CD4-positive, alpha-beta T cell treated with Interleukin-4 for 4 hours (primary cell): ENCODE data around the gene WWP2.
"Not testable (repeated sequence)": the region's sequence is repeated elsewhere in the genome, so short reads cannot be mapped to it uniquely, and the experiment has no call there.

Experiments used
- DNase-seq: peaks from one replicate; pipeline ENCODE4 v3.0.0-alpha.2; 2020

Gene WWP2

DNA sequence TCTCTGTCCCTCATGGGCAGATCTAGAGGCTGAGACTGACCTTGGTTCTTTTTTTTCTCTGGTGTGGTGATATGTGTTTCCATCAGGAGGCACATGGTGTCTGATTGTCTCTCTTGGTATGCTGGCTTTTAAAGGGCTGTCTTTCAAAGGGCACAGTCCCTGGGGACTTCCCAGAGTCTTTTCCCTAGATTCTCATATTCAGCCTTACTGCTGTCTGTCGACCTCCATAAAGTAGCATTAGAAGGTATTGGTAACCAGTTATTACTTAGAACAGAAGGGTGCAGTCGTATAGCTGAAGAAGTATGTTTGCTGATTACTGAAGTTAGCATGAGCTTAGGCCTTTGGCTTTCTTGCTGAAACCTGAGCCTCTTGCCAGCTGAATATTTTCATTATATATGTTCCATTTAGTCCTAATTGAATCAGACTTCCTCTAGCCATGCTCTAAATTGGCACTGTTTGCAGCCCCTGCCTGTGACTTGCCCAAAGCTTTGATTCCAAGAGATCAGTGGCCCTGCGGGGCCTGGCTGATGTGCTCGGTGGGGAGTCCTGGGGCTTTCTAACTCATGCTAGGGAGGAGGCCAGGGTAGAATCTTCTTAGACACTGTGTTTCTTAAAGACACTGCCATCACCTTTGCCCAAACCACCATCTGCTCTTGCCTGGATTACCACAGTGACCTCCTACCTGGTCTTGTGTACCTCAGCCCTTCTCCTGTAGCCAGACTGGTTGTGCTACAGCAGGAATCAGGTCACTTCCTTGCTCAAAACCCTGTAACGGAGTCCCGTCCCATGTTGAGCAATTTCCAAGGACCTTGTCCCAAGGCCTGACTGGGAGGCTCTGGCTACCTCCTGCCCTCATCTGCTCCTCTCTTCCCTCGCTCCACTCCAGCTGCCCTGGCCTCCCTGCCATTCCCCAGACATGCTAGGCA, 71.5 kb downstream of the WWP2 start:
- DNase-seq: no peak

DNA sequence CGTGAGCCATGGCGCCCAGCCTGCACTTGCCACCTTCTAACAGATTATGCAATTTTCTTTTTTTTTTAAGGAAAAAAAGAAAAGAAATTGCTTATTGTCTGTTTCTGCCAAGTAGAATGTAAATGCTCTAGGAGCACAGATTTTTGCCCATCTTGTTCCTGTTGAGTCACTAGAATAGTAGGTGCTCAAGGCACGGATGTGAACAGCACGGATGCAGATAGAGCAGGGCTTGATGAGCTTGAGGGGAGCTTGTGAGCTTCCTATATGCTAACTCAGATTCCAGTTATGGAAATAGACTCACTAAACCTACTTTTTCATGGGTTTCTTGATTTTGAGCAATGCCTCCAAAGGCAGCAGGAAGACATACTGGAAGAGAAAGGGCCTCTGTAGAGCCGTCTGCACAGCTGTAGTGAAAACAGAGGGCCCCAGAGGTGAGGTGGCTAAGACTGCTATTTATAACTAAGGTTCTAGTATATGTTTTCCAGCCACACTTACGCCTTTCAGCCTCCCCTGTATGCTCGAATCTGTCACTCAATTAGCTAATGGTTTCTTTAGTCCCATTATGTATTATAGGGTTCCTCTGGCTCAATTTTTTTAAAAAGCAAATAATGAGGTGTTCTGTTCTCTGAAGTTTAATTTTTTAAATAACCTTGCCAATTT, 72.8 kb downstream of the WWP2 start:
- no peak for DNase-seq

DNA sequence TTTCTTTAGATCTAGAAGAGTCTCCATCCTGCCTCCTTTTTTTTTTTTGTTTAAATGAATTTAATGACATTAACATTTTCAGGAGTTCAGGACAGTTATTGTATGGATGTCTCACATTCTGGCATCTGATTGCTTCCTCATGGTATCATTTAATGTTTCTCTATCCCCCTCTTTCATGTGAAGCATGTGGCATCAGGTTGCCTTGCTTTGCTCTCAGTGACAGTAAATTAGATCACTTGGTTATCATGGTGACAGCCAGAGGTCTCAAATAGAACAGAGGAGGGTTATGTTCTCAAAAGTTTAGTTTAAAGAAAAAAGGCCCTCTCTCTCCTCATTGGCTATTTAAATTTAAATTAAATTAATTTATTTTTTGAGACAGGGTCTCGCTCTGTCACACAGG, 74.1 kb downstream of the WWP2 start:
- no peak for DNase-seq

DNA sequence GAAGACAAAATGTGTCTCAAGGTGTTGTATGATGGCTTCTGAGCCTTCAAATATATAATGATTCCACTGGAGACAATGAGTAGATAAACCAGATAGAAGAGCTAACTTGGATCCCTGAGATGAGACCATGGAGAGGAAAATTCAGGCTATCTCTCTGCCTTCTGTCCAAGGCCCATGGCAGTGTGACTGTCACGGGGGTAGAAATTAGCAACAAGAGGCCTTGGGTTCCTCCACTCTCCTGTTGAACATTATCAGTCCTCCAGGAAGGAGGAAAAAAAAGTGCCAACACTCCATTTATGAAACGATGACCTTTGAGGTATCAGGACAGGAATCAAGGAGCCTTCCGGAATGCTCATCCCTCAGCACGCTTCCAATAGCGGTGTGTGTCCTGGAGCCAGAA, 75.2 kb downstream of the WWP2 start:
- DNase-seq: no peak

DNA sequence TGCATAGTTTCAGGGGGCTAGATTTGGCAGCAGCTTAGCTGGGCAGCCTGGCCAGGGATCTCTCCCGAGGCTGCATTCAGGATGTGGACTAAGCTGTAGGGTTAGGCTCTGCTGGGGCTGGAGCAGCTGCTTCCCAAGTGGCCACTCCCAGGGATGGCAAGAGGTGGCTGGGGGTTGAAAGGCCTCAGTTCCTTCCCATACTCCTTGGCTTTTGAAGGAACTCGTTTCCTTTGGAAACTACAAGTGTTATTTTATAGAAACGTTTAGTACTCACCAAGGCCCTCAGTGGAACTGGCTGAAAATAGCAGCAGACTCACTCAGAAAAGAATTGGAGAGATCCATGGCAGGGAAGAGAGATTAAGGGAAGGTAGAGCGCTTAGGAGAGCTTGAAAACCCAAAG, 76.4 kb downstream of the WWP2 start:
- no peak for DNase-seq

DNA sequence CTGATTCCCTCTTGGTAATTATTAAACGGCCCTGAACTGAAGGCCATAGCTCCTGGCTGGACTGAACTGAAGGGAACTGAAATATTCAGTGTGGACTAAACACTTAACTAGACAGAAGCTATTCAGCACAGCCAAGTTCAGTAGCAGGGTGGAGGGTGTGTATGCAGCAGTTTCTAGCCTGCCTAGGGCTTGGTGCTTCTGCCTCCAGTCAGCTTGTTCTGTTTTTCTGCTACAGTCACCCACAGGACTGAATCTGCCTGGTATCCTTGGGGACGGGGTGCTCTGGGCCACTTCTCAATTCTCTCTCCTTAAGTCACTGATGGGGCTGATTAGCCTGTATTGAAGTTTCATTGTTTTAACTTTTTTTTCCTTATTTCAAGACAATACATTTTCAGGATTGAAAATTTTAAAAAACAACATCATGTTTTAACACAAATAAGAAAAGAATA, 77.1 kb downstream of the WWP2 start:
- no peak for DNase-seq

DNA sequence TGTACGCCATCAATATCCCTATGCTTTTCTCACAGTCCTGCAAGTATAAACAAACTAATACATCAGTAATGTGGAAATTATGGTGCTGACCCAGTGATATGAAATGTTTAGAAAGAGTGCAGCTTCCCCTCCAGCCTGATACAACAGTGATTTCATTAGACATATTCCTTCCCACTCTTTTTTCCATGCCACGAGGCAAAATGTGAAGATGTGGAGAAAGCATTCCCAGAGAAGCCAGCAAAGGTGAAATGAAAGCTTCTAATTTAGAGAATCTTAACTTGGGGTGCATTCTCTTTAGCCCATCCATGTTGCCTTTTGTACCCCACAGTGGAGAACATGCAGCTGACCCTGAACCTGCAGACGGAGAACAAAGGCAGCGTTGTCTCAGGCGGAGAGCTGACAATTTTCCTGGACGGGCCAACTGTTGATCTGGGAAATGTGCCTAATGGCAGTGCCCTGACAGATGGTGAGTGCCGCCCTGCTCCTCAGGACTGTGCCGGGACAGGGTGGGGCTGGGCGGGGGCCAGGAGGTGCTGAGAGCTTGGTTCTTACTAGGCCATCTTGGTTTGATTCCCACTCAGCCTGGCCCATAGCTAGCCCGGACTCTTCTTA, 77.8 kb downstream of the WWP2 start:
- DNase-seq: no peak

DNA sequence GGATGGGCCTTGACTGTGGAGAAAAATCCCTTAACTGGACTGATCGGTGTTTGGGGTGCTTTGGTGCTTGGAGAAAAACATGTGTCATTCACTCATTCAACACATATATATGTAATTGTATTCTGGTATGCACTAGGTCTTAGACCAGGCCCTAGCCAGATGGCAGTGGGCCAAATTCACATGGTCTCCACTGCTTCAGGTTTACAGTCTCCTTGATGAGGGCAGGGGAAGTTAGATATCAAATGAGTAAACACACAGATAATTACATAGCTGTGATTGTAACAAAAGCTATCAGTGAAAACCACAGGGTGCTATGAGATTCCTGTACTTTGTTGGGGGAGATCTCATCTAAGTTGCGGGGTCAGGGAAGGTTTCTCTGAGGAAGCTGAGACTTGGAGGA, 78.8 kb downstream of the WWP2 start:
- DNase-seq: no peak

DNA sequence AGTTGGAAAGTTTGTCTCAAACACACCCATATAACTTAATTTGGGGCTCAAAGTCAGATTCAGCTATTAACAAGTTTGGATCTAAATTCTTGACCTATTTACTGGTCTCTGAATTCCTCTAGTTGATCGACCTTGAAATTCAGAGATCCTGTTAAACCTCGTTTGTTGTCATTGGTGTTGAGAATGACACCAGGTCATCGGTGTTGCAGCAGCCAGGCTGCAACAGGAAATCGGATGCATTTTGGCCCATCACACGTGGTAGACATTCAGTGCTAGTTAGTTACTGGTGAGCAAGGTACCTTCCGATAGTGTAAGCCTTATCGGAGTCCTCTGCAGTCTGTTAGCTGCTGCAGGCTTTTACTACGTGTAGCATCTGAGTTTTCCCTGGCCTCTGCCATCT, 82.3 kb downstream of the WWP2 start:
- DNase-seq: no peak

DNA sequence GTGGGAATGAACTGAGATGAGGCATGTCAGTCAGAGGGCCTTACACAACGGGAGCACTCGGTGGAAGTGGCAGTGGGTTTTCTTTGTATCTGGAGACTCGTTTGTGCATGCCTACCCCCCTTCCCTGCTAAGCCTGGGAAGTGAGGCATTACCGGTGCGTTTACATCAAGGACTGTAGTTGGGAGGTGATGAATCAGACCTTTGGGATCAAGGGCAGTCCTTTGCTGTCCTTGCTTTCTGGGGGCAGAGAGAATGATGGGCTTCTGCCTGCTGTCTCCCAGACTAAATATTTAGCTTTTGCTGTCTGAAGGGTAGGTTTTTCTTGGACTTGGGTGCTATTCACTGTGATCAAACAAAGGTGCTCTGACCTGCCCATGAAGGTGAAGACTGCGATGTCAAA, 83.0 kb downstream of the WWP2 start:
- no peak for DNase-seq

DNA sequence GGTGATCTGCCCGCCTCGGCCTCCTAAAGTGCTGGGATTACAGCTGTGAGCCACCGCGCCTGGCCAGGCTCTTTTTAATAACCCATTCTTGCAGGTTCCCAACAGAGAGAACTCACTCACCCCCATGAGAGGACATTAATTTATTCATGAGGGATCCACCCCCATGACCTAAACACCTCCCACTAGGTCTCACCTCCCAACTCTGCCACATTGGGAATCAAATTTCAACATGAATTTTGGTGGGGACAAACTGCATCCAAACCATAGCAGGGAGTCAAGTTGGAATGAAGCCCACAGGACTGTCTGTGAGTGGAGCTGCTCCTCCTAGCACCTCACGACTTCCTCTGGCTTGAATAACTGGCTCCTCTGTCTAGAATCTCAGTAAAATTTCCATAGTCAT, 85.5 kb downstream of the WWP2 start:
- DNase-seq: no peak

DNA sequence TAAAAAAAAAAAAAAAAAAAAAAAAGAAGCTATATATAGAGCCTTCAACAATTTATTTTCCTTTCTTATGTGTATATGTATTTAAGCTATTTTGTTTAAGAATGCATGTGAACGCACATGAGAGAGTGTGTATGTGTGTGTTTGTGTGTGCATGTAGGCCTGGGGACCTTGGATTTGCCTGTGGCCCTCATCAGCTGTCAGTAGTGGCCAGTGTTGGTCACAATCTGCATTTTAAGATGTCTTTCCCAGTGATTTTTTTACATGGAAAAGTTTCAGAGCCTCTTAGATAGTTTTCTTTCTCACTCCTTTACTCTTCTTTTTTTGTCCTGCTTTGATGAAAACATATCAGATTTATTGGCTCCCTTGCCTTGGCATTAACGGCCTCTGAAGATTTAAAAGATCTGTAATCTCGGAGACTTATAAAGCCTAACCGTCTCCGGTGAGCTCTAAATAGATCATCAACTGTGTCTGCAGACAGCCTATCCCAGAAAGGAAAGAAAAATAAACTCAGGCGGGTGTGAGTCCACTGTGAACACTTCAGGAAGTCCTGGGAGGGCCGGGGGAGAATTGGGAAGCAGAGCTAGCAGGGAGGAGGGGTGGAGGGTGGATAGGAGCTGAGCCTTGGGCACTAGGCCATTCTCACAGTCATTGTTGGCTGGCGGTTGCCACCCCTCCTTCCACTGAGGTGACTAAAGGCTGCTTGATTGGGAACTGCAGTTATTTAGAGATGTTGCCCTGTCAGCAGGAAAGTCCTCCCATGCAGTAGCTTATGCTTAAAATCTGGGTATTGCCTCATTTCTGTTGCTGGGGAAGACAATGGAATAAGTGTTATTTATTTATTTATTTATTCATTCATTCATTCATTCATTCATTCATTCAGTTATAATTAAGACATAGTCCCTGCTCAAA, 86.8 kb downstream of the WWP2 start:
- no peak for DNase-seq

DNA sequence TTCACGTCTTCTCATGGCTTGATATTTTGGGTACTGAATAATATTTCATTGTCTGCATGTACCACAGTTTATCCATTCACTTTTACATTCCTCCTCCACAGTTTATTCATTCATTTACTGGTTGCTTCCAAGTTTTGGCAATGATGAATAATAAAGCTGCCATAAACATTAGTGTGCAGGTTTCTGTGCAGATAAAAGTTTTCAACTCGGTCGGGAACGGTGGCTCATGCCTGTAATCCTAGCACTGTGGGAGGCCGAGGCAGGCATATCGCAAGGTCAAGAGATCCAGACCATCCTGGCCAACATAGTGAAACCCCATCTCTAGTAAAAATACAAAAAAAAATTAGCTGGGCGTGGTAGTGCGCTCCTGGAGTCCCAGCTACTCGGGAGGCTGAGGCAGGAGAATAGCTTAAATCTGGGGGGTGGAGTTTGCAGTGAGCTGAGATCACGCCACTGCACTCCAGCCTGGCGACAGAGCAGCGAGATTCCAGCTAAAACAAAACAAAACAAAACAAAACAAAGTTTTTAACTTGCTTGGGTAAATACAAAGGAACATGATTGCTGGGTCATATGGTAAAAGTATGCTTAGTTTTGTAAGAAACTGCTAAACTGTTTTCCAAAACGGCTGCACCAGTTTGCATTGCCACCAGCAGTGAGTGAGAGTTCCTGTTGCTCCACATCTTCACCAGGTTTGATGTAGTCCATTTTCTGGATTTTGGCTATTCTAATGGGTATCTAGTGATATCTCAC, 89.5 kb downstream of the WWP2 start:
- DNase-seq: no peak

DNA sequence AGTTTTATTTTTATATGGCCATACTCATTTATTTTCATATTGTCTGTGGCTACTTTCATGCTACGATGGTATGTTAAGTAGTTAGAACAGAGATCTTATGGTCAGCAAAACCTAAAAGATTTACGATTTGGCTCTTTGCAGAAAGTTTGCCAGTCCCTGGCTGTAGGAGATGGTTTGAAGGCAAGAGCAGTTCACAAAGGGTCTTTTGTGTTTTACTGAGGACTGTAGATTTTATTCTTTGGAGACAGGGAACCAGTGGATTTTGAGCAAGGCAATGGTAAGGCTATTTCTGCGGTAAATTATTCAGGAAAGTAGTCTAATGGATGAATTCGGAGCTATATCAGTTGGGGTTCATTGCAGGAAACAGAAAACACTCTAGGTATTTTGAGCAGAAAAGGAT, 90.7 kb downstream of the WWP2 start:
- DNase-seq: no peak

DNA sequence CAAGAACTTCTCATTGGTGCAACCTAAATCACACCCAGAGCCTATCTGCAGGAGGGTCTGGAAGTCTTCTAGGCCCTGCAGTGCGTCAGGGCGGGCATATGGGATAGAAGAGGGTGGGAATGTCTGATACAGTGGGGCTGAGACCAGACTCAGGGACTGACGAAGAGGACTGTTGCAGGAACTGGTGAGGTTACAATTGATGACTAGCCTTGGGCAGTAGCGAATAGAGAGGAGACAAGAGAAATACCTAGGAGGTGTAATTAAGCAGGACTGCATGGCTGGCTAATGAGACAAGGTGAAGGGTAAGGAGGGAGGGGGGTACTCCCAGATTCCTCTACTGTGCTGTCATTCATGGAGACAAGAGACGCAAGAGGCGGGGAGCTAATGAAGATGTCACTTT, 91.3 kb downstream of the WWP2 start:
- DNase-seq: no peak

DNA sequence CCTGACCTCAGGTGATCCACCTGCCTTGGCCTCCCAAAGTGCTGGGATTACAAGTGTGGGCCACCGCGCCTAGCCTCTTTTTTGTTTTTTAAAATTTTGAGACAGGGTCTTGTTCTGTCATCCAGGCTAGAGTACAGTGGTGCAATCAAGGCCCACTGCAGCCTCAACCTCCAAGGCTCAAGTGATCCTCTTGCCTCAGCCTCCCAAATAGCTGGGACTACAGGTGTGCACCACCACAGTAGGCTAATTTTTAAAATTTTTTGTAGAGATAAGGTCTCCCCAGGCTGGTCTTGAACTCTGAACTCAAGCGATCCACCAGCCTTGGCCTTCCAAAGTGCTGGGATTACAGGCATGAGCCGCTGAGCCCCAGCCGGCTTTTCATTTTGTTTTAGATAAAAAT, 92.6 kb downstream of the WWP2 start:
- not testable (repeated sequence) for DNase-seq

DNA sequence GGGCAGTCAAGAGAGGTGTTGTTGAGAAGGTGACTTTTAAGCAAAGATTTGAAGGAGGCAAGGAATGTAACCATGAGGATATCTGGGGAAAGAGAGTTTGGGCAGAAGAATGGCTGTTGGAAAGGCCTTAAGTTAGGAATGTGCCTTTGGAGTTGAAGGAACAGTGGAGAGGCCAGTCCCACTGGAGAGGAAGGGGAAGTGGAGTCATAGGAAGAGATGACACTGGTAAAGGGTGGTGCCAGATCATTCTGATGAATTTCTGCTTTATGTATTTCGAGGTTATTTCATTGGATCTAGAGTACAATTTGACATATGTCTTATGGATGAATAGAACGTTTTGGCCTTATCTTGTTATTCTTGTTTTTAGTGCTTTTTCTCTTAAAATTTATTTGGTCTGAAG, 93.5 kb downstream of the WWP2 start:
- no peak for DNase-seq

DNA sequence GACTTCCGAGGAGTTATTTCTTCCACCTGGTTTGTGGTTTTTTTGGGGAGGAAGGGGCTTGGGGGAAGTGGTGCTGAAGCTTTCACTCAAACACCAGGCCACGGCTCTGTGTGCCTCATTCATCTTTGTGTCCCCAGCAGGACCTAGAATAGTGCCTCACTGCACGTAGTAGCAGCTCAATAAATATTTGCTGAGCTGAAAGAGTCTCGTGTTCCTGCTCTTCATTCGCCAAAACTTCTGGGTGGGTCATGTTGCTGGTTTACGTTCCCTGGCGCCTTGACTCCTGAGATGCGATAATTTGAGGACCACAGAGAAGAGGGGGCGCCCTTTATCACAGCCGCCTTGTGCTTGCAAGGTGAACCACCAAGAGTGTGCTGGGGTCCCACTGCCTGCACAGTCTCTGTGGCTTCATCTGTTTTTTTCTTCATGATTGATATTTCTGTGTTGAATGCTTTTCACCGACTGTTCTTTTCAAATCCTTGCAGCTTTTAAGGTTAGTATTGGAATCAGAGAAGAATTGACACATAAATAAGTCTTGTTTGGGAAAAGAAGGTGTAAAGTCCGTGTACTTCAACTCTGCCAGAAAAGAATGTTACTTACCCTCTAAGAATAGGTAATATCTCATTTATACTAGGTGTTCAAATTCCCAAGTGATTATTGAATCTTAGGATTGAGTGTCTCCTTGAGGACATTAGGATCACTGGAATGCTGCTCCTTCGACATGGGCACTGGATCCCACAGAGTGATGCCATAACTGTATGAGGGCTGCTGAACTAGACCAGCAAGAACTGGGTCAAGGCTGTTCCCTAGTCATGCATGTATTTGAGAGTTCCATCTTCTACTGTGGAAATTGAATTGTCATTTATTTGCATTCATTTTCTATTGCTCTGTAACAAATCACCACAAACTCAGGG, 96.3 kb downstream of the WWP2 start:
- no peak for DNase-seq

DNA sequence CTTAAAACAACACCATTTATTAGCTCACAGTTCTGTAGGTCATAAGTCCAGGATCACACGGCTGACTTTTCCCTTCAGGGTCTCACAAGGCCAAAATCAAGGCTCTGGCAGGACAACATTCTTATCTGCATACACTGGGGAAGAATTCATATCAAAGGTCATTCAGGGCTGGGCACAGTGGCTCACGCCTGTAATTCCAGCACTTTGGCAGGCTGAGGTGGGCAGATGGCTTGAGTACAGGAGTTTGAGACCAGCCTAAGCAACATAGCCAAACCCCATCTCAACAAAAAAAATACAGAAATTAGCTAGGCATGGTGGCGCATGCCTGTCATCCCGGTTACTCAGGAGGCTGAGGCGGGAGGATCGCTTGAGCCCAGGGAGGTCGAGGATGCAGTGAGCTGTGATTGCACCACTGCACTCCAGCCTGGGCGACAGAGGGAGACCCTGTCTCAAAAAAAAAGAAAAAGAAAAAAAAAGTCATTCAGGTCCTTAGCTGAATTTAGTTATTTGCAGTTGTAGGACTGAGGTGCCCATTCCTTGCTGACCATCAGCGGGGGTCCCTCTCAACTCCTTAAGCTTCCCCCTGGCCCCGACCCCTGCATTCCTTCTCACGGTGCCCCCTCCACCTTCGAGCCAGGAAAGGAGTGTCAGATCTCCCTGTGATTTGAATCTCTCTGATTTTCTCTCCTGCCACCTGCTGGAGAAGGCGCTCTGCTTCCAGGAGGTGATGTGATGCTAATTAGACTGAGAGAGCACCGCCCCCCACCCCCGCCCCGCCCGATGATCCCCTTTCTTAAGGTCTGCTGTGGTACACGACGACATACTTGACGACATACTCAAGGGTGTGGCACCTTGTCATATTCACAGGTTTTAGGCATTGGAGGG, 97.2 kb downstream of the WWP2 start:
- no peak for DNase-seq
